HG03025 (cell line): ENCODE data around the gene RELL1.

Experiments
- ATAC-seq: cut with Tn5 transposase; IDR thresholded peaks from one replicate; pipeline ENCODE4 v1.9.1; 2021; ENCODE audit warnings: mild to moderate bottlenecking, moderate library complexity; ENCODE audit not compliant: unreplicated experiment, low FRiP score

Gene RELL1, protein sequence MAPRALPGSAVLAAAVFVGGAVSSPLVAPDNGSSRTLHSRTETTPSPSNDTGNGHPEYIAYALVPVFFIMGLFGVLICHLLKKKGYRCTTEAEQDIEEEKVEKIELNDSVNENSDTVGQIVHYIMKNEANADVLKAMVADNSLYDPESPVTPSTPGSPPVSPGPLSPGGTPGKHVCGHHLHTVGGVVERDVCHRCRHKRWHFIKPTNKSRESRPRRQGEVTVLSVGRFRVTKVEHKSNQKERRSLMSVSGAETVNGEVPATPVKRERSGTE

DNA sequence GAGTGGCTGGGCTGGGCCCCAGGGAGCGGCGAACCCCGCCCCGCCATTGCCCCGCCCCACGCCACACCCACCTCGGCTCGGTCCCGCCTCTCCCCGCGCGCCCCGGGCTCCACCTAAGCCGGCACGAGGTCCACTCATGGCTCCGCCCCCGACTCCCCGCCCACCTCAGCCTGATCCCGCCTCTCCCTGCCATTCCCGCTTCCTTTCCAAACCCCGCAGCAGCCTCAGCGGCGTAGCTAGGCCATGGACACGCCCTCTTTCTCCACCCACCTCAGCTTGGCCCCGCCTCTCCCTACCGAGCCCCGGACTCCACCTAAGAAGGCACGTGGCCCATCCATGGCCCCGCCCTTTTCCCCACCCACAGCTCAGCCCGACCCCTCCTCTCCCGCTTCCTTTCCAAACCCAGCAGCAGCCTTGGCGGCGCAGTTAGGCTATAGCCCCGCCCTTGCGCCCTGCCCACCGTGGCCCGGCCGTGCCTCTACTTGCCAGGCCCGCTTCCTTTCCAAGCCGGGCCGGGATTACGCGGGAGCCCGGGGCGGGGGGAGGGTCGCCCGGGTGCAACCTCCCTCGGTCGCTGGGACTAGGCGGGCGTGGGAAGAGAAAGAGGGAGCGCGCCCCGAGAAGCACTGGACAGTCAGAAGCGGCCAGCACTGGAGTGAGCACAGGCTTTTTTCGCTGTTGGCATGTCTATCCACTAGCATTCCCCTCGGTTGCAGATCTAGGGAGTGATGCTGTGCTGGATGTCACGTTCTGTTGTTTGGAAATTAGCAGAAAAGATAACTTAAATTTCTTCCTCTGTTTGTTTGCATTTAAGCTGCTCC lies at the start of gene RELL1:
RELL1 (minus strand) TSS at position 4 of the 821 bp plus-strand sequence. CDS start 89 bp downstream, outside the sequence.
- peak; percentile 81 for ATAC-seq

DNA sequence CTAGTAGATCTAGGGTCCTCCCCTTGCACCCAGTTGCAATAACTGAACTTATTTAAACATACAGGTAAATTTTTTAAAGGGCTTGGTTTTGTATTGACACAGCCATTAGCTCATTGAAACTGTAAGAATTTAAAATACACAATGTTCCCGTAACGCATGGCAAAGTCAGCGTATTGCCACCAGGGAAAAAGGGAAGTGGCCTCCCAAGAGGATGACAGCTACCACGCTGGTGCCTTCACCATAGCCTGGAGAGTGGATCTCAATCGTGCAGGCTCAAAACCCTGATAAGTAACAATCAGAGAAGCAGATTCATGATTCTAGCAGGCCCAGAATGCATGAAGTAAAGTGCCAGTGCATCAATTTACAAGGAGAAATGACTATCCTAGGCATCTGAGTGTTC lies 49.4 kb upstream of the RELL1 start:
- ATAC-seq, result no peak

DNA sequence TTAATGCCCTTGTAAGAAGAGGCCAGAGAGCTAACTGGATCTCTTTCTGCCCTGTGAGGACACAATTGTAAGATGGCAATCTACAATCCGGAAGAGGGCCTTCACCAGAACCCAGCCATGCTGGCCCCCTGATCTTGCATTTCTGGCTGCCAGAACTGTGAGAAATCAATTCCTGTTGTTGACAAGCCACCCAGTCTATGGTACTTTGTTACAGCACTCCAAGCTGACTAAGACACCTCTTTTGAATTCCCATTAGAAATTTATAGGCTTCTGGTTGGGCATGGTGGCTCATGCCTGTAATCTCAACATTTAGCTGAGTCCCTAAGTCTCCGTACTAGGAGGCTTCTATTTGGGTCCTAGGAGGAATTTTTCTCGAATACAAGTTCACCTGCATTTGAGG lies 48.8 kb upstream of the RELL1 start:
- ATAC-seq, result no peak

DNA sequence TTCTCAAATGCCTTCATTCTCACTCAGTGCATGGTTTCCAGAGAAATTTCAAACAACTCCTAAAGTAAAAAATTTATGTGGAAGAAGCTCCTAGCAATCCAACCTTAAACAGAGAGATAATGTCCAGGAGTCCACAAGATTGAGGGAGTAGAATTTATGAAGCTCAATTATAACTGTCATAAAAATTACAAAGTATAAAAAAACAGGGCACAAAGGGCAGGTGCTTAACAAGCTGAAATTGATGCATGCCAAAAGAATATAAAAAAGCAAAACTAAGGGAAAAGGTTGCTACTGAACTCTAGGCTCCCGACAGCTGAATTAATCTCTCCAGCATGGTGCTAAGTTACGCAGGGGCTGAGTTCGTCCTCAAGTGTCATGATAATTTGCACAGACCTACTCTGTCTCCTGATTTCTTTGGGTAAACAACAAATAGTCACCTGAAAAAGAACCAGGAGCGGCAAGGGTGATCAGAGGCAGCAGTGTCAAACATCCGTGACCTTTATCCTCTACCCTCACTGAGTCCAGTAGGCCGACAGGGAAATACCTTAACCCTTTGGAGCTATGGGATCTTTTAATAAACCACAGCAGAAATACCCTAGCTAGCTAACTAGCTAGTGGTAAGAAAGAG lies 47.2 kb upstream of the RELL1 start:
- ATAC-seq, result no peak

DNA sequence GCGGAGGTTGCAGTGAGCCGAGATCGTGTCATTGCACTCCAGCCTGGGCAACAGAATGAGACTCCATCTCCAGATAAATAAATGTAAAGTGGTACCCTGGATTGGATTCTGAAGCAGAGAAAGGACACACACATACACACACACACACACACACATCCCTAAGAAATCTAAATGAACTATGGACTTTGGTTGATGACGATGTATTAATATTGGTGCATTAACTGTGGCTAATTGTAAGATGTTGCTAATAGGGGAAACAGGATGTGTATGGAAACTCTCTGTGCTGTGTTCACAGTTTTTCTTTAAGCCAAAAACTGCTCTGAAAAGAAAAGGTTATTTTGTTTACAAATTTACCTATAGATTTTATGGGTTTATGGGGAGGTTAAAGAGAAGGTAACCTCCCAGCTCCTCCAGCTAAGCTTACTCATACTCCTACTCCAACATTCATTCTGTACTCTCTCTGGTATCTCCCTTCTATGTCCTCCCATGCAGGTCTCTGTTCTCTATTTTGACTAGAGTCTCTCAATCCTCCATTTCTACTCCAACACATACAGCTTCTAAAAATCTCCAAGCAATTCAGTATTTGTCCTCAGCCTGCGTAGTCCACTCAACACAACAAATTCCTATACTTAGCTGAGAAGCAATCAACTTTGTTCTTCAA lies 46.5 kb upstream of the RELL1 start:
- ATAC-seq, result no peak

DNA sequence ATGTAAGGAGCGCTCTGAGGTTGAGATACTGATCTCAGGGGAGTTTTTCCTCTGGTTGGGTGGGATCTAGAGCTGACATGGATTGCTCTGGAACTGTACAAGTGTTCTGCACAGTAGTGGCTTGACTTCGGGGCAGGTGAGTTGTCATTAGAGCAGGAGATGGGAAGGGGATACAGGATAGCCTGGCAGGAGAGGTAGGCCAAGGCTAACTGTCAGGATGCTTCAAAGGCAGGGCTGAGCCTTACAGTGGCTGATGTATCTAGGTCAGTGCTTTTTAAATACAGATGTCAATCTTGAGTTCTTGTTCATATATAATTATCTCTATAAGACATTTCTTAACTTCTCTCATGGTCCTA lies 43.5 kb upstream of the RELL1 start:
- ATAC-seq, result no peak

DNA sequence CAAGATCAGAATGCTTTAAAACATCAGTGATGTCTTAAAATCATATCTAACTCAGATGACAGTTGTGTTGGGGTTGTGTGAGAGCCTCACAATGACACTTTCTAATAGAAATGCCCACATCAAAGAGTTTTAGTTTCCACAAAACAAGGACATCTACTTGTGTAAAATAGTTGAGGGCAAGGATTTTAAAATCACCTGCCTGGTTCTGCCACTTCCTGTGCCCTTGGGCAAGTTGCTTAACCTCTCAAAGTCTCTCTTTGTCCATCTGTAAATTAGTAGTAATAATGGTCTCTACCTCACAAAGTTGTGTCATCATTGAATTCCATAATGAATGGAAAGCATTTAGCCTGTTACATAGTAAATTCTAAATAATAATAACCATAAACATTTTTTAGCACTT lies 41.9 kb upstream of the RELL1 start:
- no peak for ATAC-seq

DNA sequence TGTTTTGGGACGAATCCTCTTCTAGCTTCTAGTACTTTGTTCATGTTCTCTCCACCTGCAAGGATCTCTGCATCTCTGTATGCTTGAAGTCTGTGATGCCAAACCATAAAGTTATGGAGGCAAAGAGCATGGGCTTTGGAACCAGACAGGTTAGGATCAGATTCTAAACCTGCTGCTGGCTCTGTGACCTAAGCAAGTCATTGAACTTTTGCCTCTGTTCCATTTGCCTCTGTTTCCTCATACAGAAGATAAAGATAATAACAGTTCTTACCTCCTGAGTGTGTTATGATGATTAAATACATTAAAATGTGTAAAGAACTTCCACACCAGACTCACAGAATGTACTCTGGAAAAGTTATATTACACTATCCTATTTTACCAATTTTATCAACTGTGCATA lies 41.5 kb upstream of the RELL1 start:
- no peak for ATAC-seq

DNA sequence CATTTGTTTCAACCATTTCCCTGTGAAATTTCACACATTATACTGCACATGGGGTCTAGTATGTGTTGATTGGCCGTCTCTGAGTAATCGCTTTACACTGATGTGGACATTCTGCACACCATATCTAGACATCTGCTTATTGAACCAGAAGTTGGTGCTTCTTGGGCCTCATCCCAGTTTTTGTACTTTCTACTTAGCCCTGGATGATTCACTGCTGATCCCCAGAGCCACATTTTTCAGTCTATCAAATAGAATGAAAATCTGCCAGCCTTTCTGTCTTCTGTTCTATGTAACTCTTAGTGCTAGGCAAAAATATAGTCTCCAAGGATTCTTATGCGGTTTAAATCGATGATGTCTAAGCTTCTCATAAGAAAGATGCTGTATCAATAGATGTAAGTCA lies 40.5 kb upstream of the RELL1 start:
- no peak for ATAC-seq

DNA sequence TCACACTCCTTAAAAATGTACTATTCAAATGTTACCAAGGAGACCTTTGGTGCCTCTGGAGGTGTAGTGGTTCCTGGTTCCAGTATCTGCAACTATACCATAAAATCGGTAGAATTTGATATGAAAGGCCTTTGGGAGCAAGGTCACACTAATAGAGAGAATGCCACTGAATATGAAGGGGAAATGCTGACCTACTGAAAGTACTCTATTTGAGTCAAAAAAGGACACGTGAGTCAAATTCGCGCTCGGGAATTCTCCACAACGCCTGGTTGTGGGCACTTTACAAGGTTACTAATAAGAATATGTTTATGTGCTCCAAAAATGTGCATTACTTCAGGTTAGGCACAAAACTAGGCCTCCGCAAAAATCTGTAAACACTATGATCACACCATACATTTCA lies 39.5 kb upstream of the RELL1 start:
- no peak for ATAC-seq

DNA sequence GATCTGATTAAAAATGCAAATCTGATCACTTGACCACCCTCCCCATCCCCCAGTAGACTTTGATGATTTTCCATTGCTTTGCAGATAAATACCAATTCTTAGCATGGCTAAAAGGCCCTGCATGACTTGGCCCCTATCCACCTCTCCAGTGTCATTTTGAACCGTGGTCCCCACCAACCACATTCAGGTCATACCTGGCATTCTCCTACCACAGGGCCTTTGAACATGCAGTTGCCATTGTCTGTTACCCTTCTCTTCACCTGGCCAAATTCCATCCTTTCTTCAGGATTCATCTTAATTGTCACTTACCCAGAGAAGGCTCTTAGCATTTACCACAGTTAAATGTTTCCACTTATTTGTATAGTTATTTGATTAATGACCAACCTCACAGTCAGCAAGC lies 36.9 kb upstream of the RELL1 start:
- no peak for ATAC-seq

DNA sequence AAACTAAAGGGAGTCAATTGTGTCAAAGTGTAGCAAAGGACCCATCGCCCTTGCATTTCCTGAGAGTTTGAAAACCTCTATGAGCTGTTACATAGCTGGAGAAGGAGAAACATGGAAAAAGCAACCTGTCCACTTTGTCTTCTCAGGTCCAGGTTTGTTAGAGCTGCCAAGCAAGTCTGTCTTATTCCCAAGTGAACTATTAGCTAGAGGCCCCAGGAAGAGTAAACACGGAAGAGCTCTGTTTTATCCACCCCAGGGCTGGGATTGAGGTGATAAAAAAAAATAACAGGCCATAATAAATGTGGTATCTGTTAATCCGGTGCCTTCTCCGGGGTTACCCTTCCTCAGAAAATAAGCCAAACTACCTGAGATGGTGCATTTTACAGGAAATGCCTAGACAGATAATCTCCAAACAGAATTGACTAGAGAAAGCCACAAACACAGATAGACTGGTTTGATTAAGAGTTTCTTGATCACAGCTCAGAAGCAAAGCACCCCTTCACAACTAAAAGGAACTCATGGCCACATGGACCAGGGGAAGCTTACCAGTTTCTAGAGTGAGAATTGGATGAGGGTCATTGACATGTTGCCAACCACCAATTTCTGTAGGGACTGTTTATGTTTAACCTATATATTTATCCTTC lies 35.9 kb upstream of the RELL1 start:
- ATAC-seq, result no peak

DNA sequence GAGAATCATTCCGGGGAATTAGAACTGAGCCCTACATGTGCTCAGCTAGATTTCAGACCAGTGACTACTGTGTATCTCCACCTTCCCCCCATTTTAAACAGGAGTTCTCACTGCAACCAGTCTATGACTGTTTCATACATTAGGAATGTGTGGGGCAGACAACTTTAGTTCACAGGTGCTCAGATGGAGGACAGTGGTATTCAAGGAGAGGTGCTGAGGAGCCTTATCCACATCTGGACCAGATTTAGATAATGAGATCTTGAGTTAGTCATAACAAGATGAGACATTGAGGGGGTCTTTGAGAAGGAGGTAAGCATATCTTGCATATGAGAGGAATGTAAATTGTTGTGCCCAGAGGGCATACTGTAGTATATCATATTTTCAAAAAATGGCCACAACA lies 32.8 kb upstream of the RELL1 start:
- no peak for ATAC-seq

DNA sequence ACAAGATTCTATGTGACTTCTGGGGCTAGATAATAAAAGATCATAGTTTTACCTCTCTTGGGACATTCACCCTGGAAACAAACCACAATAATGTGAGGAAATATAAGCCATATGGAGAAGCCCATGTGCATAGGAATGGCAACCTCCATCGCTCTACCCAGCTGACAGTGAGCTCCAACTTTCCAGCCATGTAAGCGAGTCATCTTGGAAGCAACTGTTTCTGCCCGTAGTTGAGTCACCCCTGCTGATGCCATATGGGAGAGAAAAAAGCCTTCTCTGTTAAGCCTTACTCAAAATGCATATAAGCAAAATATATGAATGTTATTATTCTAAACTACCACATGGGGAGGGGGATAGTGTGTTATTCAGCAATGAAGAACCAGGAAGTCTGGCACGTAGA lies 31.4 kb upstream of the RELL1 start:
- no peak for ATAC-seq

DNA sequence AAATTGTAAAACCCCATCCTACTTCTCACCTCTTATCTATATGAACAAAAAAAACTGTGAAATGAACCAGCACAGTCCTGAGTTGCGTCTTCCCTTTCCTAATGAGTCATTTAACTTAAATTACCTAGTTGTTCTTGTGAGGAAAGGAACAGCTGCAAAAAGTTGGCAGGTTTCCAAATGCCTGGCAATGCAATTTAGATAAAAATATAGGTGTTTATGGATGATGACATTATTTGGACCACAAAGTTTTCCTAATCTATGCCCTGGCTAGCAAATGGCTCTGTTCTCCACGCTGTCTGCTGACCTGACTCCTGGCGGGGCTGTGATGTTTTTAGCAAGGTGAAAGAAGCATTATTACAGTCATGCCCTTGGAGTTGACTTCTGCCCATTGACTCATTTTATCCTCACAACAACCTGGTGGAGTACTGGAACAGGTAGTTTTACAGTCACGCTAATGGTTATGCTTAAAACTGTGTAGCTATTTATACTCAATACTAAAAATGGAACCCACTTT lies 29.8 kb upstream of the RELL1 start:
- peak; percentile 72 for ATAC-seq

DNA sequence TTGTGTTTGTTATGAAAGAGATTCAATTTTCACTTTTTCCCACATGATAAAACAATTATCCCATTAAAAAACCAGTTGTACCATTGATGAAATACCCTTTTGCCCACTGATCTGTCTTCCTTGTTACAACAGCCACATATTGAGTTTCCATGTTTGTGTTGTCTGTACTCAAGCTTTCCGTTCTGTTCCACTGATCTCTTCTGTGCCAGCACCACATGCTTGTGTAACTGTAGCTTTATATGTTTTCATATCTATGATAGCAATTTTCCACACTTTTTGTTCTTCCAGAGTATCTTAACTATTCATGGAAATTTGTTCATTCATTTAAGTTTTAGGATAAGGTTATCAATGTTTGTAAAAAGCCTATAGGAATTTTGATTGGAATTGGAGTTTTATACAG lies 24.3 kb upstream of the RELL1 start:
- ATAC-seq, result no peak

DNA sequence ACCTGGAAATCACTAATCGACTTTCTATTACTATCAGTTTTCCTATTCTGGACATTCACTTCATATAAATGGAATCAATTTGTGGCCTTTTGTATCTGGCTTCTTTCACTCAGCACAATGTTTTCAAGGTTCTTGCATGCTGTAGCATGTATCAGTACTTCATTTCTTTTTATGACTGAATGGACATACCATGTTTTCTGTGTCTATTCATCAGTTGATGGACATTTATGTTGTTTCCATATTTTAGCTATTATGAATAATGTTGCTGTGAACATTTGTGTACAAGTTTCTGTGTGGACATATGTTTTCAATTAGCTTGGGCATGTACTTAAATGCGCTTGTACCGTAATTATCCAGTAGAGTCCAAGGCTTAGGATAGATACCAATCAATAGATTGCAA lies 19.9 kb upstream of the RELL1 start:
- no peak for ATAC-seq

DNA sequence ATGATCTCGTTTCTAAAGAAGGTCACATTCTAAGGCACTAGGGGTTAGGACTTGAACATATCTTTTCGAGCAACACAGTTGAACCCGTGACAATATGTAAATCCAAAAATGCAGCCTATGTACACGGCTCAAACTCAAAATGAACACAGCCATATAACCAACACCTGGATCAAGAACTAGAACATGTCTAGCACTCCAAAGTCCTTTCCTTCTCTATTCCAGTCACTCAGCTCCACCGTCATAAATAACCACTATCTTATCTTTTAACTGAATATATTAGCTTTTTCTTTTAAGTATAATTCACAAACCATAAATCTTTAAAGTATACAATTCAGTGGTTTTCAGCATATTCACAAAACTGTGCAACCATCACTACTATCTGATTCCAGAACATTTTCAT lies 19.4 kb upstream of the RELL1 start:
- ATAC-seq, result no peak

DNA sequence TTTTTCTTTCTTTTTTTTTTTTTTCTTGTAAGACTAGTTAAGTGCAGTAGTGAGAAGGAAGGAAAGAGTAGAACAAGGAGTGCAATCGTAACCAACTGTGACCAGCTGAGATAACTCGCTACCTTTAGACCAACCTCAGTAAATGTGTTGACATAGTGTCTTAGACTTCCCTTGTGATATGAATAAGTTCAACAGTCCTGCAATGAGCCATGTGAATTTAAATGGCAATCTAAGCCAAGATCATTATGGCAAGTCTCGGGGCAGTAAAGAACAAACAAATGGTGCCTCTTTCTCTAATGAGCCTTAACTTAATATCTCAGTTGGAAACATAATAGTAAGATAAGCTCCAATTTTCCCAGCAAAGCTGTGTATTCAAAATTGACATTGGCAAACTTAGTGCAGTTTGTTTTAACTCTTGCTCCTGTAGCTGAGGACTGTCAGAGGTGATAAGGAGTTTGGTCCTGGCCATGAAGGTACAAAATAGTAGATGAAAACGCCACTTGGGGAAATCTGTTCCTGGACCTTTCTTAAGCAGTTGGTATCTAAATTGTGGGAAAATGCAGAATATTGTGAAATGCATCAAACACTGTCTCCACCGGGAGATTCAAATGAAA lies 13.8 kb upstream of the RELL1 start:
- ATAC-seq, result no peak

DNA sequence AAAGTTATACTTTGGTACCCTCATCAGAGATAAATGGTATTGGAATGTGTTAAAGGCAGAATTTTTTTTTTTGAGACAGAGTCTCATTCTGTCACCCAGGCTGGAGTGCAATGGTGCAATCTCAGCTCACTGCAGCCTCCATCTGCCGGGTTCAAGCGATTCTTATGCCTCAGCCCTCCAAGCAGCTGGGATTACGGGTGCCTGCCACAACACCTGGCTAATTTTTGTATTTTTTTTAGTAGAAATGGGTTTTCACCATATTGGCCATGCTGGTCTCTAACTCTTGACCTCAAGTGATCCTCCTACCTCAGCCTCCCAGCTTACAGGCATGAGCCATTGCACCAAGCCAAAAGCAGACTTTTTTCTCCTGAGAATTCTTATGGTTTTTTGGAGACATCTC lies 11.4 kb upstream of the RELL1 start:
- ATAC-seq, result no peak
